CD4-positive, alpha-beta T cell treated with Interleukin-6 for 4 hours (primary cell): ENCODE results near the gene IL4R.
"Not testable (repeated sequence)": the region's sequence is repeated elsewhere in the genome, so short reads cannot be mapped to it uniquely, and the experiment has no call there.

Source experiments
- DNase-seq: peaks from one replicate; pipeline ENCODE4 v3.0.0-alpha.2; 2020; ENCODE audit warnings: mixed read lengths

Gene IL4R

GRCh38 chr16:27384425-27384824, 70.7 kb downstream of the IL4R start:
- DNase-seq, result no peak

DNA sequence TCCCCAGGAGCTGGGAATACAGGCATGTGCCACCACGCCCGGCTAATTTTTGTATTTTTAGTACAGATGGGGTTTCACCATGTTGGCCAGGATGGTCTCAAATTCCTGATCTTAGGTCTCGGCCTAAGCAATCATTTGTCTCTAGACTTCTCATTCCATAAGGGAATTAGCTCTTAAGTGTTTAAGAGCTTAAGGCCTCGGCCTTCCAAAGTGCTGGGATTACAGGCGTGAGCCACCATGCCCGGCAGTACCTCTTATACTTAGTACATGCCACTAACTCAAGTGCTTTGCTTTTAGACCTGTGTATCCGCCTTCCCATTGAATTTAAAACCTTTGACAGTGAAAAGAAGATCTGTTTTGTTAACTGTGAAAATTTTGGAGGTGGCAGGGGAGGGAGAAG, 71.6 kb downstream of the IL4R start:
- no peak for DNase-seq

GRCh38 chr16:27386674-27387073, 72.9 kb downstream of the IL4R start:
- no peak for DNase-seq

DNA sequence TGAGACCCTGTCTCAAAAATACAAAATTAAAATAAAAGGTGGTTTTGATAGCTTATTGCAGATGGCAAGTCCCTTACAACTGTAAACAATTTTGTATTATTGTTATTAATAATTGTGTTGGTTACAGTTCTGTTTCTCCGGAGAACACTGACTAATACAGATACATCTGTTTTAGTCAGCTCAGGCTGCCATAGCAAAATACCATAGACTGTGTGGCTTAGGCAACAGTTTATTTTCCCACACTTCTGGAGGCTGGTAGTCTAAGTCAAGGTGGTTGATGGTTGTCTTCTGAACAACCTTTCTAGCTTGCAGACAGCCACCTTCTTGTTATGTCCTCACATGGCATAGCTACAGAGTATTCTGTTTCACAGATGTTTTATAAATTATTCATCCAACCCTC, 74.0 kb downstream of the IL4R start:
- DNase-seq, result no peak

DNA sequence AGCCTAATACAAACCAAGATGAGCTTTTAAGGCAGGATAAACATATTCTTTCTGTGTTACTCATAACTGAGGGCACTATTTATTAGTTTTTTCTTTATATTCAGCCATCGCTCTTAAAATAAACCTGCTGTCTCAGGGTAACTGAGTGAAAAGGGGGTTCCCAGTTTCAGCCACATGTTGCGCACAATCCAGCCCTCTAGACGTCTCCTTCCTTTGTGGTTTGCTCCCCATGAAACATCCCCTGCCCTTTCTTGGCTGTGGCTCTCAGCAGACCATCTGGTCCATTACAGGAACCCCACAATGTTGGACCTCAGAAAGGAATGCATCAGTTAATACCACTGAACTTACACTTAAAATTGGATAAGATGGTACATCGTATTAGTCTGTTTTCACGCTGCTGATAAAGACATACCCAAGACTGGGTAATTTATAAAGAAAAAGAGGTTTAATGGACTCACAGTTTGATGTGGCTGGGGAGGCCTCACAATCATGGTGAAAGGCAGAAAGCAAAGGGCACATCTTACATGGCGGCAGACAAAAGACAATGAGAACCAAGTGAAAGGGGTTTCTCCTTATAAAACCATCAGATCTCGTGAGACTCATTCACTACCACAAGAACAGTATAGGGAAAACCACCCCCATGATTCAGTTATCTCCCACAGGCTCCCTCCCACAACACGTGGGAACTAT, 75.6 kb downstream of the IL4R start:
- no peak for DNase-seq

GRCh38 chr16:27390151-27390550, 76.4 kb downstream of the IL4R start:
- no peak for DNase-seq

- DNase-seq, result no peak
These were observed 78.9 kb downstream of the IL4R start for GRCh38 chr16:27392671-27393070.

GRCh38 chr16:27394516-27394915, 80.7 kb downstream of the IL4R start:
- DNase-seq, result no peak

- not testable (repeated sequence) for DNase-seq
These were observed 84.6 kb downstream of the IL4R start for GRCh38 chr16:27398341-27398893.

DNA sequence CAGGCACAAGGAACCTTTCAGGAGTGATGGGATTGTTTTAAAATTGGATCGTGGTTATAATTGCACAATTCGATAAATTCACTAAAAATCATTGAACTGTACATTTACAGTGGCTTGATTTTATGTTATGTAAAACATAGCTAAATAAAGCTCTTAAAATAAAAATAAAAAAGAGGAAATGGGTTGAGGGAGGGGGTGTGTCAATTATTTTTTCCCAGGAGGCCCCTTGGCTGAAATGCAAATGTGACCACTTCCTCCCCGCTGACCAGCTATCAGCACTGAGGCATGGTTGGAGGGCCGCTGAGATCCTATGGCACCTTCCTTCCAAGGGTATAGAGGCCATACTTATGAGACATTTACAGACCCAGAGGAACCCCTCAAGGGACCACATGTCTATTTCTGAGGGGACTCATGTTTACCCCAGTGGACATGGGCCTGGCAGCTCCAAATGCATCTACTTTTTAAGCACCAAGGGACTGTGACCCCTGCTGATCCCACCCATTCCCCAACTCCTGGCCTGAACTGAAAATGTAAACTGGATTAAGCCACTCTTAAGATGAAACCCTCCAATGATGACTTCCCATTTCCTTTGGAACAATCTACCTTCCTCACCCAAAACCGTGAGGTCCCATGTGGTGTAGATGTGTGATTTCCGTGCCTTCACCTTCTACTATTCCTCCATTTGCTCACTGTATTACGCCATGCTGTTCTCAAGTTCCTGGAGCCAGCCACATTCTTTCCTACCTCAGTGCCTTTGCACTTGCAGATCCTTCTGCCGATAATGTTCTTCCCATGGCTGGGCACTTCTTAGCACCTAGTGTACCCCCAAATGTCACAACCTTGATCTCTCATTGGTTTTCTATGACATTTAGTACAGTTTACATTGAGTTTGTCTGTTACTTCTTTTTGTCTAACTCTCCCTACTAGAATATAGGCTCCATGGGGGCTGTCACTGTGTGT, 85.4 kb downstream of the IL4R start:
- DNase-seq, result no peak

- DNase-seq, result no peak
These were observed 86.2 kb downstream of the IL4R start for GRCh38 chr16:27399969-27400368.

DNA sequence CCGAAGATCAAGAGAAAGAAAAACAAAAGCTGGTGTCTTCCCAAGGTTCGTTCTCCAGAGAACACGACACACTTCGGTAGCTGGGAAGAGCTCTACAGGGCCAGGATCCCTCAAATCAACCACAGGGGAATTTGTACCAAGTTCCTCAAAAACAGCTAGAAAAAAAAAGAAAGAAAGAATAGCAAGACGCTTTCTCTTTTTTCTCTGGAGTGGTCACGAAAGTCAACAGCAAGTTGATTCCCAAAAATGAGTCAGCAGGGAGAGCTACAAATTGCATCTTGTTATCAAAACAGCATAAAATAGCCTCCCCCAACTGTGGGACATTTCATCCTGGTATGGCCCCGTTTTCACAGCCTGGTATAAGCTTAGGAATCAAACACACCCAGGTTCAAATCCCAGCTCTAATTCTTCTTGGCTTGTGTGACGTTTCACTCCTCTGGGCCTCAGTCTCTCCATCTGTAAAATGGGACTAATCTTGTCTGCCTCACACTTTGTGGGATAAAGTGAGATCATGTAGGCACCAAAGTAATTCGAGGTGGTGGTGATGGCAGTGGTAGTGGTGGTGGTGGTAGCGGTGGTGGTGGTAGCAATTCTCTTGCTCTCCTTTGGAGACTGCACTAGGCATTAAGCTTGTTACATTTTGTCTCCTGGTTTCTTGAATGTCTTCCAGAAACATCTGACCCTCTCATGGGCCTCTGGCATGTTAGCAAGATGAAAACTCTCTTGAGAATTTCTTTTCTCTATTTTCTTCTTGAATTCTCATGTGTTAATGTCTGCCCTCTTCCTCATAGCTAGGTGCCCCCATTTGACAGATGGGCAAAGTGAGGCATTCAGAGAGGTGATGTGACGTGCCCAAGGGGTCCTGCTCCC, 87.2 kb downstream of the IL4R start:
- DNase-seq, result no peak

DNA sequence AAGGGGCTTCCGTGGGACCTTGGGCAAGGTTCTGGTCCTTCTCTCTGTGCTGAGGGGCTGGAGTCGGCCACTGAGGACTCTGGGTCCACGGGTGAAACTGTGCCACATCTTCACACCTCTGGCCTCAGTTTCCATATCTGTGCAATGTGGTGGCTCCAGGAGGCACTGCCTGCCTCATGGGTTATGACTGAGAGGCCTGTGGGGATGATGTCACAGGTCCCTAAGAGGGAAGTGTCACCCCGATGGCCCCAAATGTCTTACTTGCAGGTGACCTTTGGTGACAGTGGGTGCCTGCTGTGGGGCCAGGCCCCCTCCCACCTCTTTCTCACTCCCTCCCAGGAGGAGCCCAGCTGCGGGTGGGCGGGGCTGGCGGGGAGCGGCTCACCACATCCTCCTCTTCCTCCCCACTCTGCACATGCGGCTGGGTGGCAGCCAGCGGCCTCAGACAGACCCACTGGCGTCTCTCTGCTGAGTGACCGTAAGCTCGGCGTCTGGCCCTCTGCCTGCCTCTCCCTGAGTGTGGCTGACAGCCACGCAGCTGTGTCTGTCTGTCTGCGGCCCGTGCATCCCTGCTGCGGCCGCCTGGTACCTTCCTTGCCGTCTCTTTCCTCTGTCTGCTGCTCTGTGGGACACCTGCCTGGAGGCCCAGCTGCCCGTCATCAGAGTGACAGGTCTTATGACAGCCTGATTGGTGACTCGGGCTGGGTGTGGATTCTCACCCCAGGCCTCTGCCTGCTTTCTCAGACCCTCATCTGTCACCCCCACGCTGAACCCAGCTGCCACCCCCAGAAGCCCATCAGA, 88.2 kb downstream of the IL4R start, which contains the start of gene IL21R:
Gene IL21R (plus strand): TSS at position 407 of the 801 bp plus-strand sequence. CDS start 27,898 bp downstream, outside the sequence.
- peak; percentile 89 for DNase-seq

DNA sequence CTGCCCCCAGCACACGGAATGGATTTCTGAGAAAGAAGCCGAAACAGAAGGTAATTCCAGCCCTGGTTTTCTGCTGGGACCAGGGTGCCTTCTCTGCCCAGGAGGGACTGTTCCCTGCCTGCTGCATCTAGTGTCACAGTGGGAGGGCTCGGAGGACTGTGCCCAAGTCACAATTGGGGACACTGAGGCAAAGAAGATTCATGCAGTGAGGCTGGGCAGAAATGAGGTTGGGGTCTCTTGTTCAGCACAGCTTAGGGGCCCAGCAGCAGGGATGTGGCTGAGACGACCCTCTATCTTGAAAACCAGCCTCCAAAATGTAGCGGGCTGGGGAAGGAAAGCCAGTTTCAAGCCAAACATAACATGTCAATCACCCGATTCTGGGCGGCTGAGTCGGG, 88.8 kb downstream of the IL4R start:
- no peak for DNase-seq

GRCh38 chr16:27402964-27403600, 89.3 kb downstream of the IL4R start:
- DNase-seq, result peak; percentile 44

DNA sequence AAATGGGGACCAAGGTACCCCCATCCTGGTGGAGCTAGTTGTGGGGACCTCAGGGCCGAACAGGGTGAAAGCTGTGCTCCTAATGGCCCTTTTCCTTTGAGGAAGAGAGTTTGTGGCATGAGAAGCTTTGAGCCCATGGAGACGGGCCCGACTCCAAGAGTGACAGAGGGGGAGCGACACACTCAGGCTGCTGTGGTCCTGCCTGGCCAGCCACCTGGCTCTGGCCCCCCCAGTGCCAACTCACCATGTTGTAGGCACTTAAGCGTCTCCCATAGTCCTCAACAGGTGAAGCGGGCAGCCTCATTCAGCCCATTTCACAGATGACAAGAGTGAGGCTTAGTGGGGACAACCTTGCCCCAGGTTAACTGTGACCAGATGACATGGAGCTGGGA, 89.8 kb downstream of the IL4R start:
- no peak for DNase-seq

GRCh38 chr16:27404163-27404823, 90.5 kb downstream of the IL4R start:
- DNase-seq, result no peak

GRCh38 chr16:27405546-27406451, 92.0 kb downstream of the IL4R start:
- peak; percentile 44 for DNase-seq

DNA sequence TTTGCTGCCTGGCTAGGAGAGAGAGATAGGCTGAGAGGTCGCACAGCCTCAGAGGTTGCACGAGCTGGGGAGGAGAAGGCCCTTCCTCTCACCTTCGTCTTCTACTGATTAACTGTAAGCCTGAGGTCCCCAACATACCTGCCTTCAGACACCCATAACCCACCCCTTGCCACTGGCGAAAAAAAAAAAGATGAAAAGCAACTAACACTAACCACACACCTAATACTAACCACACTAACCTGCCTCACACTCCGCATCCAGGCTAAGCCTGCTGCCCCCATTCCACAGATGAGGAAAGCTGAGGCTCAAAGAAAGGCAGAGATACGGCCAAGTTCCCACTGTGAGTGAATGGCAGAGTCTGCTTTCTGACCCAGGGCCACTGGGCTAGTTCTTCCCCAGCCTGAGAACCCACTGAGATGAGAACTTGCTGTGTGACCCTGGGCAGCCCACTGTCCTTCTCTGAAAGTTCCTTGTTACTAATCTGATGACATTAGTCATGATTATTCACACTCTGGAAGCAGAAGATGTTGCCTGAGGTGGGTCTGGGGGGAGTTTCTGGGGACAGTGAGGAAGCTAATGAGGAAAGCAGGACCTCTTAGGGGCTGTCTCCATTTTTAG, 92.8 kb downstream of the IL4R start:
- no peak for DNase-seq
